HG02678 (cell line): ENCODE data around the gene HRG.

Source experiments
- ATAC-seq: cut with Tn5 transposase; IDR thresholded peaks from one replicate; pipeline ENCODE4 v1.9.1; 2021; ENCODE audit warnings: mild to moderate bottlenecking, moderate library complexity; ENCODE audit not compliant: unreplicated experiment

The HRG gene

GRCh38 chr3:186722457-186722856 is 56.6 kb downstream of the HRG start:
- ATAC-seq, result no peak

GRCh38 chr3:186724911-186725310 is 59.1 kb downstream of the HRG start:
- no peak for ATAC-seq
